Small intestine (tissue), 7 donors: ENCODE results near the gene KIF5C. TPM values are rescaled to one million over a fixed set of nuclear protein-coding genes. Genes with fewer than 3 reads are reported as not detected.
"Not testable (repeated sequence)": the region's sequence is repeated elsewhere in the genome, so short reads cannot be mapped to it uniquely, and the experiment has no call there.

Experiments
- DNase-seq, 2 donors: peaks; one replicate each; pipeline versions ENCODE4 v3.0.0 to v3.0.0-alpha.2; 2013
- FAIRE-seq: peaks from 2 replicates; lab custom pipeline; 2012; peaks lifted over from hg19 to GRCh38; lab: Jason Lieb, UNC
- H3K27ac ChIP-seq, 3 donors: one replicate each; pipeline ENCODE4 v1.5.1; 2013; ENCODE audit warnings: low read length in 2 of 3, mild to moderate bottlenecking in 2 of 3, control low read depth in 1 of 3, inconsistent platforms in 1 of 3, low read depth in 1 of 3, moderate library complexity in 1 of 3
- H3K27me3 ChIP-seq, 3 donors: one replicate each; pipeline ENCODE4 v1.6.1; 2013; ENCODE audit warnings: low read length in 3 of 3, inconsistent platforms in 1 of 3; ENCODE audit not compliant: control insufficient read depth in 3 of 3, insufficient read depth in 3 of 3
- H3K36me3 ChIP-seq, 3 donors: one replicate each; pipeline ENCODE4 v1.6.1; 2013; ENCODE audit warnings: low read length in 3 of 3, inconsistent platforms in 1 of 3, low read depth in 1 of 3, mild to moderate bottlenecking in 1 of 3, moderate library complexity in 1 of 3; ENCODE audit not compliant: control insufficient read depth in 3 of 3, insufficient read depth in 2 of 3
- H3K4me1 ChIP-seq, 3 donors: one replicate each; pipeline ENCODE4 v1.6.1; 2013; ENCODE audit warnings: low read length in 2 of 3, inconsistent platforms in 1 of 3, low read depth in 1 of 3, mild to moderate bottlenecking in 1 of 3, moderate library complexity in 1 of 3; ENCODE audit not compliant: control insufficient read depth in 3 of 3, insufficient read depth in 2 of 3
- H3K4me3 ChIP-seq, 3 donors: one replicate each; pipeline ENCODE4 v1.5.1; 2013; ENCODE audit warnings: low read length in 3 of 3, control low read depth in 1 of 3, inconsistent platforms in 1 of 3, low read depth in 1 of 3, mild to moderate bottlenecking in 1 of 3, moderate library complexity in 1 of 3
- H3K9me3 ChIP-seq, 2 donors: one replicate each; pipeline ENCODE4 v1.6.1; 2013; ENCODE audit warnings: low read depth in 1 of 2, low read length in 1 of 2; ENCODE audit not compliant: control insufficient read depth in 2 of 2, insufficient read depth in 1 of 2
- WGBS, 3 donors: extraction: QIAGEN DNeasy Blood & Tissue Kit; methylation state at CpG; one replicate each; pipeline ENCODE4 v1.1.7; 2013; 5-methylcytosine and 5-hydroxymethylcytosine counted together
- polyA plus RNA-seq, 4 donors: library from polyadenylated mRNA; stranded (reverse) in 3 of 4; unstranded in 1 of 4; fragments of 200-250 nt in 3 of 4; fragments of 120-200 nt in 1 of 4; gene quantifications; one replicate each; pipeline versions ENCODE4 v1.2.1 to v1.2.3, GENCODE V29; 2013
- donor health status: healthy with polysubstance abuse.
- donor health status: control.
- donor health status: control.
- donor health status: Bipolar disorder and iron deficiency.
- donor health status: healthy.

The KIF5C gene
- polyA plus RNA-seq, 4 donors: 0.22 to 6.4 (median 2.4) TPM

DNA sequence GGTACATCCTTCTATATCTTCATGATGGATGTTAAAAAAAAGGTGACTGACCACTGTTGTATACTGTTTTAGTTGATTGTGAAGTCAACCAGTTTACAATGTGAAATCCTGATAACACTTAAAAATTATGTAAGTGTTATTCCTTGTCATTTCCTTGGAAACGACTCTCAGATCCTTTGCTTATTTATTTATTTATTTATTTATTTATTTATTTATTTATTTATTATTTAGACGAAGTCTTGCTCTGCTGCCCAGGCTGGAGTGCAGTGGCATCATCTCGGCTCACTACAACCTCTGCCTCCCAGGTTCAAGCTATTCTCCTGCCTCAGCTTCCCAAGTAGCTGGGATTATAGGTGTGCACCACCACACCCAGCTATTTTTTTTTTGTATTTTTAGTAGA is 105.5 kb downstream of the KIF5C start:
- H3K9me3 ChIP-seq, FAIRE-seq, H3K36me3 ChIP-seq, H3K27me3 ChIP-seq, DNase-seq, H3K27ac ChIP-seq, H3K4me1 ChIP-seq, H3K4me3 ChIP-seq: not testable (repeated sequence)
- 88 to 89% (median 88%) methylated on average over 3 of the region's 3 CpGs for WGBS, 3 donors

DNA sequence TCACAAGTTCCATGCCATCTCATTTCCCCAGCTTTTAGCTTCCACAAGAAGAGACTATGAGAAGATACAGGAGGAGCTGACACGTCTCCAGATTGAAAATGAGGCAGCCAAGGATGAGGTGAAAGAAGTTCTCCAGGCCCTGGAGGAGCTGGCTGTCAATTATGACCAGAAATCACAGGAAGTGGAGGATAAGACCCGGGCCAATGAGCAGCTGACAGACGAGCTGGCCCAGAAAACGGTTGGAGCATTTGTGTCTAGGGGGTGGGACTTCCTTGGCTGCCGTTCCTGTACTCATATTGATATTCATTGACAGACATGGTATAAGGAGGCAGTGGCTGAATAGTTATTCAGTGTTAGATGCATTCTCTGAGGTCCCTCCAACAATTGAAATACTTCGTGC is 106.3 kb downstream of the KIF5C start:
- H3K36me3 ChIP-seq: peaks cover 0 to 2% (median 0%) of the 10 kb centered on the region in 3 donors
- H3K4me3 ChIP-seq: no peak overlapping the region
- WGBS, 3 donors: 87 to 91% (median 88%) methylated on average over 6 of the region's 6 CpGs
- DNase-seq (no peak), FAIRE-seq (no peak)
- no peaks in the 10 kb centered on the region for H3K4me1 ChIP-seq
- H3K27ac ChIP-seq: no peak overlapping the region
- no peaks in the 10 kb centered on the region for H3K27me3 ChIP-seq
- H3K9me3 ChIP-seq: no peaks in the 10 kb centered on the region

DNA sequence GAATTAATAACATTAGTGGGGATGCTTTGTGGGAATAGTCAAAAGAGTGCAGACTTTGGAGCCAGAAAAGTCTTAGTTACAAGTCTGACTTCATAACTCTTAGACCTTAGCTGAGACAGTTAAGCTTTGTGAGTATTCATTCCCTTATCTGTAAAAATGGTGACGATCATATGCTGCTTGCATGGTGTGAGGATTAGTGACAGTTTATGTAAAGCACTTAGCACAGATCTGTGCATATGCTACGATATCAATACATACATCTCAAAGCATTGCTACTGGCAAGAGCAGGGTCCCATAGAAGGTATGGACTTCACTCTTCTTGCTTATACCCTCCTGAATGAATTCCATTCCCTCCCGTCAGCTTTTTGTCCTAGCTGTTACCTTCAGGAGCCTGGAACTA is 106.8 kb downstream of the KIF5C start:
- no peaks in the 10 kb centered on the region for H3K4me1 ChIP-seq
- FAIRE-seq (no peak), DNase-seq (no peak)
- no peaks in the 10 kb centered on the region for H3K27me3 ChIP-seq
- no peak overlapping the region for H3K27ac ChIP-seq
- H3K36me3 ChIP-seq: peaks cover 0 to 2% (median 0%) of the 10 kb centered on the region in 3 donors
- H3K9me3 ChIP-seq: no peaks in the 10 kb centered on the region
- H3K4me3 ChIP-seq: no peak overlapping the region
- whole genome bisulfite sequencing, 3 donors: 80 to 92% (median 82%) methylated on average over 3 of the region's 3 CpGs

DNA sequence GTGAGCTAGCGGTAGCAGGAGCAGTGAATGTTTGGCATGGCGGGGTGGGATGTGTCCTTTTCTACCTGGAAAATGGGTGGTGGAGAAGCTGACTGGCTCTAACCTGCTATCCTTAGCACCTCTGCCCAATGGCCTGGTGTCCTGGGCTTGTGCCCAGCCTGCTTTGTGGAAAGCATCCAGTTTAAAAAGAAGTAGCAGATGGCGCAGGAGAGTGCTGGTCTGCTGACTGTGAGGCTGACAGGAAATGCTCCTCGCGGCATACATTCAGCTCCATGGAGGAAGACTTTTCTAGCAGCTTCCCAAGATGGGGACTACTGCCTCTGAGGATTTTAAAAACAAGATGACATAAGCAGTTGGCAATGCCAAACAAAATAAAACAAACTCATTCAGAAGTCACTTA is 107.3 kb downstream of the KIF5C start:
- FAIRE-seq: no peak
- no peaks in the 10 kb centered on the region for H3K27me3 ChIP-seq
- WGBS, 3 donors: 86 to 98% (median 96%) methylated on average over 5 of the region's 5 CpGs

DNA sequence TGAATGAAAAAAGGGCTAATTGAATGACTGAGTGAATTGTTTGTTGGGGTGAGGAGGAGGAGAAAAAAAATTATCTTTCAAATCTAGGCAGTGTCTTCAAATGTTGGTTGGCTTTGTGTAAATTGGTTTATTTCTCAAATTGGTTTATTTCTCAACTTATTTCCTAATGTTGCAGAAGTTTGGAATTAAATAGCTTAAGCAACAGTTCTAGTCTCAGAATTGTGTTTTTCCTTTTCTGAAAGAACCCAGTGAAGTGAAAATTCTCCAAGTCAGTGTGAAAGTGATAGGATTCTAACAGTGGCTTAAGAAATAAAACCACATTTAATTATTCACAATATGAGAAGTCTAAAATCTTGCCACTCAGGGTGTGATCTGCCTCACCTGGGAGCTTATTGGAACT is 108.9 kb downstream of the KIF5C start:
- FAIRE-seq (no peak), DNase-seq (no peak)
- Histone ChIP-seq H3K27me3 (no peaks in the 10 kb centered on the region), H3K9me3 (no peaks in the 10 kb centered on the region), H3K27ac (no peak overlapping the region), H3K4me1 (no peaks in the 10 kb centered on the region), H3K4me3 (no peak overlapping the region), H3K36me3 (peaks cover 0 to 2% (median 0%) of the 10 kb centered on the region in 3 donors)

More for the DNA sequence above, 107.3 kb downstream of the KIF5C start:
- no peak for DNase-seq
- Histone ChIP-seq H3K27ac (no peak overlapping the region), H3K9me3 (no peaks in the 10 kb centered on the region), H3K4me3 (no peak overlapping the region), H3K36me3 (peaks cover 0 to 2% (median 0%) of the 10 kb centered on the region in 3 donors), H3K4me1 (no peaks in the 10 kb centered on the region)

DNA sequence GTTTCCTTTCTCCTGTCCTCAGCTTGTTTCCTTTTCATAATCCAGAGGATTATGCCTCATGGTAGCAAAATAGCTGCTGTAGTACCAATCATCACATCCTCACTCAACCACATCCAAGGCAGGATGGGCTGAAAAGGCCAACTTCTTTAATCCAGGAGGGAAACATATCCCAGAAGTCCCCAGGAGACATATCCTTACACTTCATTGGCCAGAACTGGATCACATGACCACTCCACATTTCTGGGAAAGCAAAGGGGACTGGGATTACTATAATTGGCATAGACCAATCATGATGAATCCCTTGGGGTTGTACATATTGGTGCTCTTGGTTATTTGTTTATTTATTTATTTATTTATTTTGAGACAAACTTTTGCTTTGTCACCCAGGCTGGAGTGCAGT is 109.4 kb downstream of the KIF5C start:
- Histone ChIP-seq H3K4me3 (no peak overlapping the region), H3K36me3 (peaks cover 0 to 2% (median 0%) of the 10 kb centered on the region in 3 donors), H3K4me1 (no peaks in the 10 kb centered on the region), H3K27ac (no peak overlapping the region), H3K27me3 (no peaks in the 10 kb centered on the region), H3K9me3 (no peaks in the 10 kb centered on the region)
- DNase-seq (no peak), FAIRE-seq (no peak)

DNA sequence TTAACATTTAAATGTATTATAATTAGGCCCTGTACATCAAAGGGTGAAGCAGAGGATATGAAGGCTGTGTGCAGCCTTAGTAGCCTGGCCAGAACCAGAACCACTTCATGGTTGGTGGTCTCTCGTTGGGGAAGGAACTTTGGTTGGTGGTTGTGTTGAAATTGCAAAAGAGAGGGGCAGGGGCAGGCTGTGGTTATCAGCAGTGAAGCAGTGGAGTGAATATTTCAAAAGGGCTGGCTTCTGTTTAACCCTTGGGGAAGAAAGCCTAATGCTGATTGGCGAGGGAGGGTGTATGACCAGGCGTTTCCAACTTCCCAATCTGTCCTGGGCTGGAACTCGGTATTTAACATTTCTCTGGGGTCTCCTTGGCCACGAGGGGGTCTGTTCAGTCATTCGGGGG is 112.3 kb downstream of the KIF5C start:
- Histone ChIP-seq H3K4me1 (no peaks in the 10 kb centered on the region), H3K27ac (no peak overlapping the region), H3K4me3 (no peak overlapping the region), H3K9me3 (no peaks in the 10 kb centered on the region), H3K27me3 (no peaks in the 10 kb centered on the region), H3K36me3 (peaks cover 0 to under 1% (median 0%) of the 10 kb centered on the region in 3 donors)
- whole genome bisulfite sequencing, 3 donors: 60 to 77% (median 76%) methylated on average over 6 of the region's 6 CpGs
- no peak for DNase-seq
- FAIRE-seq: no peak

DNA sequence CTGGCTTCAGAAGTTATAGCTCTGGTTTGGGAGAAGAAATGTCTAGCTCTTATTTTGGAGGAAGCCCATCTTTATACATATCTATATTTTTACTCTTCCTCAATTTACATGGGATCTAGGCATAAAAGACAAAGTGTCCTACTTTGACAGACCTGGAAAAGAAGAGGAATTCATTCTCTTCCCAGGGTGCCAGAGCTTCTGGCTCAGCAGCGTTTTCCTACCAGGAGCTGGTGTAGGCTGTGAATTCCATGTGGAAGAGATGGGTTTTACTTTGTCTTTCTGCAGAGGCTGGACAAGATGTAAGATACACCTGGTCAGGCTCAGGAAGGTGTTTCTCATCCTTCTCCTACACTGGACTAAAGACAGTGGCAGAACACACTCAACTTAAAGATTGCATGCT is 113.3 kb downstream of the KIF5C start:
- H3K9me3 ChIP-seq: no peaks in the 10 kb centered on the region
- 80 to 95% (median 92%) methylated on average over 1 of the region's 1 CpG for WGBS, 3 donors
- no peaks in the 10 kb centered on the region for H3K36me3 ChIP-seq
- H3K27me3 ChIP-seq: no peaks in the 10 kb centered on the region
- FAIRE-seq (no peak), DNase-seq (no peak)
- no peak overlapping the region for H3K4me3 ChIP-seq
- no peaks in the 10 kb centered on the region for H3K4me1 ChIP-seq
- no peak overlapping the region for H3K27ac ChIP-seq

DNA sequence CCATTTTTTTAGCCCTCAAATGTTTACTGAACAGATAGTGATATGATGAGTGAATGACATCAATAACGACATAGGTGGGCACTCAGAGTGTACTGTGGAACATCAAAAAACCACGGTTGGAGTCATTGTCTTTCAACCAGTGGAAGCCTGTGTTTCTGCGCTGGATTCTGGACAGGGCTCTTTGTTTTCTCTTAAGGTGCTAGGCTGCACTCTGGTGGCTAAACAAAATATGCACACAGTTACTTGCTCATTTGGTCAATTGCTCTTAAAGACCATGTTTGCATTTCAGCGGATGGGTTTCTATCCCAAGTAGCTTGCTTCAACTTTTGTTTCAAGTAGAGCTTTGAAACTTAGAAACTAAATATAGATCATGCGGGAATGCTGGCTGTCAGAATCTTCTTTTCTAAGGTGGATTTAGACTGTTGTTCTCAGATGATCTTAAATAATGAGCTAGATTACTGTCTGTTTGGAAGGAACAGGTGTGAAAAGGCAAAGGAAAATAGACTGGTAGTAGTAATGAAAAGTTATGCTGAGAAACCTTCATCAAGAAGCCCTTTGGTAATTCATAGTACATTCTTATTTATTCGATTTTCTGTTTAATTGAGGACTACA is 115.0 kb downstream of the KIF5C start:
- FAIRE-seq: no peak
- no peak overlapping the region for H3K4me3 ChIP-seq
- WGBS, 3 donors: 25 to 38% (median 35%) methylated on average over 6 of the region's 6 CpGs

More for the DNA sequence above, 115.0 kb downstream of the KIF5C start:
- H3K27ac ChIP-seq: no peak overlapping the region
- DNase-seq: peak; percentile 65 to 83
- no peaks in the 10 kb centered on the region for H3K36me3 ChIP-seq
- H3K9me3 ChIP-seq: no peaks in the 10 kb centered on the region
- no peaks in the 10 kb centered on the region for H3K27me3 ChIP-seq
- no peaks in the 10 kb centered on the region for H3K4me1 ChIP-seq
